HepG2 (cell line): Measurements from ENCODE around the gene STX12. TPM values are rescaled to one million over a fixed set of nuclear protein-coding genes. Genes with fewer than 3 reads are reported as not detected.
A peak's percentile ranks its signal among the peaks of the same experiment; 100 is the strongest.

Source experiments
- BRCA1 ChIP-seq: sonication (generic); formaldehyde crosslinking; IDR thresholded peaks from 2 replicates; pipeline ENCODE4 v1.4.0; 2020; ENCODE audit warnings: missing genetic modification reagents
- KLF11 ChIP-seq: IDR thresholded peaks from 2 replicates; pipeline ENCODE4 v1.6.1; 2016; ENCODE audit warnings: missing compliant biosample characterization
- KLF13 ChIP-seq: sonication (generic); formaldehyde crosslinking; IDR thresholded peaks from 2 replicates; pipeline ENCODE4 v1.4.0; 2020; ENCODE audit warnings: mild to moderate bottlenecking, missing genetic modification reagents
- KLF9 ChIP-seq: IDR thresholded peaks from 2 replicates; pipeline ENCODE4 v1.6.1; 2016; ENCODE audit warnings: low read depth
- MEIS1 ChIP-seq: sonication (generic); formaldehyde crosslinking; IDR thresholded peaks from 2 replicates; pipeline ENCODE4 v1.9.0; 2021; ENCODE audit warnings: mild to moderate bottlenecking, missing genetic modification reagents, moderate library complexity, borderline replicate concordance
- MZF1 ChIP-seq: sonication (generic); formaldehyde crosslinking; IDR thresholded peaks from 2 replicates; pipeline ENCODE4 v1.8.1; 2023; ENCODE audit warnings: mild to moderate bottlenecking, missing genetic modification reagents, borderline replicate concordance
- NFE2L2 ChIP-seq: fragments of 150-350 bp; IDR thresholded peaks from 2 replicates; pipeline ENCODE4 v1.6.1; 2014; ENCODE audit warnings: low read length
- NFIC ChIP-seq: IDR thresholded peaks from 2 replicates; pipeline ENCODE4 v1.6.1; 2012; ENCODE audit warnings: mild to moderate bottlenecking, low read length, inconsistent platforms
- STAG1 ChIP-seq: sonication (generic); formaldehyde crosslinking; IDR thresholded peaks from 2 replicates; pipeline ENCODE4 v1.4.0; 2020; ENCODE audit warnings: missing genetic modification reagents
- SUZ12 ChIP-seq: fragments of 150-350 bp; IDR thresholded peaks from 2 replicates; pipeline ENCODE4 v1.6.1; 2014; ENCODE audit warnings: low read depth, low read length
- ZFP1 ChIP-seq: IDR thresholded peaks from 2 replicates; pipeline ENCODE4 v1.6.1; 2016
- ZIK1 ChIP-seq: sonication (generic); formaldehyde crosslinking; IDR thresholded peaks from 2 replicates; pipeline ENCODE4 v1.5.0; 2020; ENCODE audit warnings: mild to moderate bottlenecking, low read depth, missing genetic modification reagents, borderline replicate concordance
- ZNF224 ChIP-seq: sonication (generic); formaldehyde crosslinking; IDR thresholded peaks from 2 replicates; pipeline ENCODE4 v1.5.0; 2020; ENCODE audit warnings: mild to moderate bottlenecking, missing genetic modification reagents
- ZNF3 ChIP-seq: IDR thresholded peaks from 2 replicates; pipeline ENCODE4 v1.7.0; 2017; ENCODE audit warnings: inconsistent platforms
- ZNF768 ChIP-seq: sonication (generic); formaldehyde crosslinking; IDR thresholded peaks from 2 replicates; pipeline ENCODE4 v1.4.0; 2020; ENCODE audit warnings: missing genetic modification reagents
- ZNF772 ChIP-seq: sonication (generic); formaldehyde crosslinking; IDR thresholded peaks from 2 replicates; pipeline ENCODE4 v1.5.0; 2020; ENCODE audit warnings: mild to moderate bottlenecking, missing genetic modification reagents
- polyA plus RNA-seq, 8 experiments: library from polyadenylated mRNA; depleted of rRNA in 3 of 8; stranded (reverse) in 7 of 8; unstranded in 1 of 8; fragments of >200 nt; fragmentation: Illumina TruSeq in 4 of 8; extraction: Trizol in 4 of 8; gene quantifications; 2 replicates each; pipeline versions ENCODE4 v1.2.1 to v1.2.3, GENCODE V29; 2011 to 2016; ENCODE audit warnings: low read depth in 4 of 8, missing spikeins in 1 of 8, mixed read lengths in 1 of 8; ENCODE audit not compliant: insufficient read depth in 1 of 8
- total RNA-seq, 5 experiments: library from RNA; depleted of rRNA; stranded (reverse); fragments of >200 nt; fragmentation: Illumina TruSeq; extraction: Trizol; gene quantifications; 2 replicates each; pipeline ENCODE4 v1.2.3, GENCODE V29; 2016; ENCODE audit warnings: low read depth in 1 of 5
- TF ChIP-seq, protein P1 (sequence below): sonication (generic); formaldehyde crosslinking; IDR thresholded peaks from 2 replicates; pipeline ENCODE4 v1.8.0; 2022; ENCODE audit warnings: mild to moderate bottlenecking, missing genetic modification reagents; ENCODE audit not compliant: insufficient replicate concordance
- TF ChIP-seq, protein P2 (sequence below): sonication (generic); formaldehyde crosslinking; IDR thresholded peaks from 2 replicates; pipeline ENCODE4 v1.4.0; 2020; ENCODE audit warnings: mild to moderate bottlenecking, missing genetic modification reagents
- TF ChIP-seq, protein P3 (sequence below): sonication (generic); formaldehyde crosslinking; IDR thresholded peaks from 2 replicates; pipeline ENCODE4 v1.8.0; 2022; ENCODE audit warnings: mild to moderate bottlenecking, missing genetic modification reagents
- TF ChIP-seq, protein P4 (sequence below): IDR thresholded peaks from 2 replicates; pipeline ENCODE4 v1.6.1; 2016; ENCODE audit warnings: missing genetic modification reagents, missing compliant biosample characterization
- TF ChIP-seq, protein P5 (sequence below): sonication (generic); formaldehyde crosslinking; IDR thresholded peaks from 2 replicates; pipeline ENCODE4 v1.5.0; 2020; ENCODE audit warnings: missing genetic modification reagents
- TF ChIP-seq, protein P6 (sequence below): sonication (generic); formaldehyde crosslinking; IDR thresholded peaks from 2 replicates; pipeline ENCODE4 v1.5.0; 2020; ENCODE audit warnings: mild to moderate bottlenecking, missing genetic modification reagents, moderate library complexity

Gene STX12
- total and polyA plus RNA-seq, 2 of the 13 experiments (the other 11 are each of a cell fraction or from before 2014, with no cell fraction given) = 9.0 to 19.7 TPM

DNA sequence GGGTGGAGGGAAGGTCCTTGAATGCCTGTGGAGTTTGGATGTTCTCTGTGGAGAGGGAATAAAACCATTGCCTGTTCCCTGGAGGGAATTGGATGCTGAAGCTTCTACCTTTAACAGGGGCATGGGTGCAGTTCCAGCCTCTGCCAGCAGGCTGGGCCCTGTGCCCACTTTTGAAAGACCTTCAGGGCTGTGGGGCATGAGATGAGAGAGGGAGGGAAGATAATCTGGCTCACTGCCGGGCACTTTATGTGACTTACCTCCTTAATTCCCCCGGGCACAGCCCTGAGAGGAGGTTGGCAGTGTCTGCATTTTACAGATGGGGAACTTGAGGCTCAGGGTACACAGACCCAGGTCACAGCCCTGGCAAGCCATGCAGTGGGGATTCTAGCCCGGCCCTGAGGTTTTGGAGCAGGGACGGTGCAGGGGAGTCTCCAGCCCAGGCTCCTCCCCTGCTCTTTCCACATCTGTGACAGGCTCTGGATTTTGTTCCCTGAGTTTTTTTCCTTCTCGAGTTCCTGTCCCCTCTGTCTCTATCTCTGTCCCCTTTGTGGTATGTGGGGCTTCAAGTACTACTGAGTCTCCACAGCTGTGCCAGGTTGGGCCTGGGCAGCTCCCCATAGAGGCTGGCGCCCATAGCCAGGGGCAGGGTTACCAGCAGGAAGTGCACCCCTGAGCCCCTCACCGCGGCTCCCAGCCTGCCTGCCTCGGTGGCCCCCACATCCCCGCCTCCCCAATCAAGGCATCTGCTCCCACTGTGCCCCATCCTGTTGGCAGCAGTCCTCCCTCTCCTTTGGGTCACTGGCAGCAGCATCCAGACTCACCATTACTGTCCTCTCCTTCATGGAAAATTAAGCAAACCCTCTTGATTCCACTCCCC, 85.3 kb downstream of the STX12 start (continued):
- TF ChIP-seq STAG1 (peak; percentile 97), NFE2L2 (no peak), NFIC (no peak), KLF13 (CRISPR knock-in tag) (no peak), MZF1 (CRISPR knock-in tag) (no peak), KLF11 (CRISPR knock-in tag) (no peak), ZNF768 (CRISPR knock-in tag) (no peak), MEIS1 (CRISPR knock-in tag) (0 out of 2 replicates have a peak, but pooled peaks have one; percentile 14), ZIK1 (CRISPR knock-in tag) (no peak), SUZ12 (no peak), KLF9 (CRISPR knock-in tag) (no peak), ZNF772 (no peak), ZNF224 (no peak), ZNF3 (no peak), BRCA1 (CRISPR knock-in tag) (no peak), ZFP1 (CRISPR knock-in tag) (no peak)
- TF ChIP-seq, protein P1, sequence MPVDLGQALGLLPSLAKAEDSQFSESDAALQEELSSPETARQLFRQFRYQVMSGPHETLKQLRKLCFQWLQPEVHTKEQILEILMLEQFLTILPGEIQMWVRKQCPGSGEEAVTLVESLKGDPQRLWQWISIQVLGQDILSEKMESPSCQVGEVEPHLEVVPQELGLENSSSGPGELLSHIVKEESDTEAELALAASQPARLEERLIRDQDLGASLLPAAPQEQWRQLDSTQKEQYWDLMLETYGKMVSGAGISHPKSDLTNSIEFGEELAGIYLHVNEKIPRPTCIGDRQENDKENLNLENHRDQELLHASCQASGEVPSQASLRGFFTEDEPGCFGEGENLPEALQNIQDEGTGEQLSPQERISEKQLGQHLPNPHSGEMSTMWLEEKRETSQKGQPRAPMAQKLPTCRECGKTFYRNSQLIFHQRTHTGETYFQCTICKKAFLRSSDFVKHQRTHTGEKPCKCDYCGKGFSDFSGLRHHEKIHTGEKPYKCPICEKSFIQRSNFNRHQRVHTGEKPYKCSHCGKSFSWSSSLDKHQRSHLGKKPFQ (CRISPR knock-in tag) = no peak
- TF ChIP-seq, protein P2, sequence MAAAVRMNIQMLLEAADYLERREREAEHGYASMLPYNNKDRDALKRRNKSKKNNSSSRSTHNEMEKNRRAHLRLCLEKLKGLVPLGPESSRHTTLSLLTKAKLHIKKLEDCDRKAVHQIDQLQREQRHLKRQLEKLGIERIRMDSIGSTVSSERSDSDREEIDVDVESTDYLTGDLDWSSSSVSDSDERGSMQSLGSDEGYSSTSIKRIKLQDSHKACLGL (CRISPR knock-in tag) = no peak
- TF ChIP-seq, protein P3, sequence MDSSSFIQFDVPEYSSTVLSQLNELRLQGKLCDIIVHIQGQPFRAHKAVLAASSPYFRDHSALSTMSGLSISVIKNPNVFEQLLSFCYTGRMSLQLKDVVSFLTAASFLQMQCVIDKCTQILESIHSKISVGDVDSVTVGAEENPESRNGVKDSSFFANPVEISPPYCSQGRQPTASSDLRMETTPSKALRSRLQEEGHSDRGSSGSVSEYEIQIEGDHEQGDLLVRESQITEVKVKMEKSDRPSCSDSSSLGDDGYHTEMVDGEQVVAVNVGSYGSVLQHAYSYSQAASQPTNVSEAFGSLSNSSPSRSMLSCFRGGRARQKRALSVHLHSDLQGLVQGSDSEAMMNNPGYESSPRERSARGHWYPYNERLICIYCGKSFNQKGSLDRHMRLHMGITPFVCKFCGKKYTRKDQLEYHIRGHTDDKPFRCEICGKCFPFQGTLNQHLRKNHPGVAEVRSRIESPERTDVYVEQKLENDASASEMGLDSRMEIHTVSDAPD (CRISPR knock-in tag) = no peak
- TF ChIP-seq, protein P4, sequence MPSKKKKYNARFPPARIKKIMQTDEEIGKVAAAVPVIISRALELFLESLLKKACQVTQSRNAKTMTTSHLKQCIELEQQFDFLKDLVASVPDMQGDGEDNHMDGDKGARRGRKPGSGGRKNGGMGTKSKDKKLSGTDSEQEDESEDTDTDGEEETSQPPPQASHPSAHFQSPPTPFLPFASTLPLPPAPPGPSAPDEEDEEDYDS (CRISPR knock-in tag) = peak; percentile 31; the same call in 1 of the 2 replicates
- TF ChIP-seq, protein P5, sequence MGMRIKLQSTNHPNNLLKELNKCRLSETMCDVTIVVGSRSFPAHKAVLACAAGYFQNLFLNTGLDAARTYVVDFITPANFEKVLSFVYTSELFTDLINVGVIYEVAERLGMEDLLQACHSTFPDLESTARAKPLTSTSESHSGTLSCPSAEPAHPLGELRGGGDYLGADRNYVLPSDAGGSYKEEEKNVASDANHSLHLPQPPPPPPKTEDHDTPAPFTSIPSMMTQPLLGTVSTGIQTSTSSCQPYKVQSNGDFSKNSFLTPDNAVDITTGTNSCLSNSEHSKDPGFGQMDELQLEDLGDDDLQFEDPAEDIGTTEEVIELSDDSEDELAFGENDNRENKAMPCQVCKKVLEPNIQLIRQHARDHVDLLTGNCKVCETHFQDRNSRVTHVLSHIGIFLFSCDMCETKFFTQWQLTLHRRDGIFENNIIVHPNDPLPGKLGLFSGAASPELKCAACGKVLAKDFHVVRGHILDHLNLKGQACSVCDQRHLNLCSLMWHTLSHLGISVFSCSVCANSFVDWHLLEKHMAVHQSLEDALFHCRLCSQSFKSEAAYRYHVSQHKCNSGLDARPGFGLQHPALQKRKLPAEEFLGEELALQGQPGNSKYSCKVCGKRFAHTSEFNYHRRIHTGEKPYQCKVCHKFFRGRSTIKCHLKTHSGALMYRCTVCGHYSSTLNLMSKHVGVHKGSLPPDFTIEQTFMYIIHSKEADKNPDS (CRISPR knock-in tag) = no peak
- TF ChIP-seq, protein P6, sequence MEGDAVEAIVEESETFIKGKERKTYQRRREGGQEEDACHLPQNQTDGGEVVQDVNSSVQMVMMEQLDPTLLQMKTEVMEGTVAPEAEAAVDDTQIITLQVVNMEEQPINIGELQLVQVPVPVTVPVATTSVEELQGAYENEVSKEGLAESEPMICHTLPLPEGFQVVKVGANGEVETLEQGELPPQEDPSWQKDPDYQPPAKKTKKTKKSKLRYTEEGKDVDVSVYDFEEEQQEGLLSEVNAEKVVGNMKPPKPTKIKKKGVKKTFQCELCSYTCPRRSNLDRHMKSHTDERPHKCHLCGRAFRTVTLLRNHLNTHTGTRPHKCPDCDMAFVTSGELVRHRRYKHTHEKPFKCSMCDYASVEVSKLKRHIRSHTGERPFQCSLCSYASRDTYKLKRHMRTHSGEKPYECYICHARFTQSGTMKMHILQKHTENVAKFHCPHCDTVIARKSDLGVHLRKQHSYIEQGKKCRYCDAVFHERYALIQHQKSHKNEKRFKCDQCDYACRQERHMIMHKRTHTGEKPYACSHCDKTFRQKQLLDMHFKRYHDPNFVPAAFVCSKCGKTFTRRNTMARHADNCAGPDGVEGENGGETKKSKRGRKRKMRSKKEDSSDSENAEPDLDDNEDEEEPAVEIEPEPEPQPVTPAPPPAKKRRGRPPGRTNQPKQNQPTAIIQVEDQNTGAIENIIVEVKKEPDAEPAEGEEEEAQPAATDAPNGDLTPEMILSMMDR = peak; percentile 96
